Lower leg skin (tissue), 4 donors: ENCODE measurements around the gene THEMIS2. TPM values are rescaled to one million over a fixed set of nuclear protein-coding genes. Genes with fewer than 3 reads are reported as not detected.

Source experiments
- DNase-seq, 2 donors: peaks; one replicate each; pipeline ENCODE4 v3.0.0-alpha.2; 2019; ENCODE audit warnings: low spot score in 2 of 2
- H3K4me3 ChIP-seq: fragments of 200-600 bp; sonication (generic); 2 replicates; pipeline ENCODE4 v1.5.1; 2017; ENCODE audit warnings: mild to moderate bottlenecking, low read depth; ENCODE audit not compliant: poor library complexity, severe bottlenecking
- POLR2A ChIP-seq, 2 donors: fragments of 450-650 bp; IDR thresholded peaks; one replicate each; pipeline ENCODE4 v1.6.1; 2016 to 2017; ENCODE audit warnings: antibody characterized with exemption in 2 of 2, mild to moderate bottlenecking in 1 of 2, moderate library complexity in 1 of 2
- WGBS, 2 donors: methylation state at CpG; one replicate each; pipeline ENCODE4 v1.1.5; 2018; 5-methylcytosine and 5-hydroxymethylcytosine counted together
- intact Hi-C: fragments of 100-400 bp; cut with DNase I; formaldehyde crosslinking; loops from one replicate; pipeline ENCODE4 v1.15.0; 2023; ENCODE audit warnings: low total_unique reads
- total RNA-seq, 4 donors: library from RNA; depleted of rRNA; stranded (reverse); fragments of >200 nt; gene quantifications; one replicate each; pipeline ENCODE4 v1.1.0, GENCODE V29; 2016
- TF ChIP-seq, protein P1 (sequence below), 3 donors: fragments of 450-650 bp; IDR thresholded peaks; one replicate each; pipeline ENCODE4 v1.5.1; 2016; ENCODE audit warnings: antibody characterized with exemption in 3 of 3, mild to moderate bottlenecking in 3 of 3, moderate library complexity in 2 of 3

THEMIS2 gene
- total RNA-seq, 4 donors from 2014 or later = 5.1 to 12.6 (median 8.9) TPM

DNA sequence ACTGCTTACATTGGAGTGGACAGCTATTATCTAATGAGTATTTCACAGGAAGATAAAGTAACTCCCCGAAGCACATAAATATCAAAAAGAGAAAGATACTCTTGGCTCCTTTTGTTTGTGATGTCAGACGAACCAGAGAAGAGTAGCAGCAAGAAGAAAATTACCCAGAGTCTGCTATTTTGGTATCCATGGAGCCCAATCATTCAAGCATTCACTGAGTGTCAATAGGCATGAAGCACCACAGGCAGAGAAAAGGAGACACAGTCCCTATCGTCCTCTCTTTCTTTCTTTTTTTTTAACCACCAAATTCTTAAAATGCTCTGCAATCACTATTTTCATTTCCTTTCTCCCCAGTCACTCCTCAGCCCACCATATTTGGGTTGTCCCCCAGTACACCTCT lies 22.2 kb downstream of the THEMIS2 start:
- 77 to 81% methylated on average over 3 of the region's 3 CpGs for WGBS, 2 donors
- no peak for TF ChIP-seq POLR2A (IDR thresholded peaks at IDR 0.05)
- TF ChIP-seq, protein P1, sequence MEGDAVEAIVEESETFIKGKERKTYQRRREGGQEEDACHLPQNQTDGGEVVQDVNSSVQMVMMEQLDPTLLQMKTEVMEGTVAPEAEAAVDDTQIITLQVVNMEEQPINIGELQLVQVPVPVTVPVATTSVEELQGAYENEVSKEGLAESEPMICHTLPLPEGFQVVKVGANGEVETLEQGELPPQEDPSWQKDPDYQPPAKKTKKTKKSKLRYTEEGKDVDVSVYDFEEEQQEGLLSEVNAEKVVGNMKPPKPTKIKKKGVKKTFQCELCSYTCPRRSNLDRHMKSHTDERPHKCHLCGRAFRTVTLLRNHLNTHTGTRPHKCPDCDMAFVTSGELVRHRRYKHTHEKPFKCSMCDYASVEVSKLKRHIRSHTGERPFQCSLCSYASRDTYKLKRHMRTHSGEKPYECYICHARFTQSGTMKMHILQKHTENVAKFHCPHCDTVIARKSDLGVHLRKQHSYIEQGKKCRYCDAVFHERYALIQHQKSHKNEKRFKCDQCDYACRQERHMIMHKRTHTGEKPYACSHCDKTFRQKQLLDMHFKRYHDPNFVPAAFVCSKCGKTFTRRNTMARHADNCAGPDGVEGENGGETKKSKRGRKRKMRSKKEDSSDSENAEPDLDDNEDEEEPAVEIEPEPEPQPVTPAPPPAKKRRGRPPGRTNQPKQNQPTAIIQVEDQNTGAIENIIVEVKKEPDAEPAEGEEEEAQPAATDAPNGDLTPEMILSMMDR (IDR thresholded peaks at IDR 0.05) = no peak
- H3K4me3 ChIP-seq = no peak overlapping the region
- intact Hi-C loops = no loop called here
- DNase-seq = no peak

DNA sequence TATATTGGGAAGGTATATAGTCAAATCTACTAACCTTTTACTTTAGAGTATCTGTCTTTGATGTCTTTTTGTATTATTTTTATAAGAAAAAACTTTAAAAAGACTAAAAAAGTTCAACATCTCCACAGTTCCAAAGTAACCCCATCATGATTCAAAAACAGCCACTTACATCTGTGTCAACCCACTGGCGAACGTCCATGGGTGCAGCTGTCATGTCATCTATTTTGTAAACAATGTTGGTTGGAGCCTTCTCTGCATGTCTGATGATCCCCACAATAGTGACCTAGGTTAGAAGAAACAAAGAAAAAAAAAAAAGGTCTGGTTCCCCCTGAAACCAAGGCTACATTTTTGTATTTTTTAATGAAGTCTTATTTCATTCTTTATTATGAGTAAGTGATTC lies 34.4 kb downstream of the THEMIS2 start:
- DNase-seq = peak in 1 of 2 donors; percentile 10
- no peak for TF ChIP-seq POLR2A (IDR thresholded peaks at IDR 0.05)
- TF ChIP-seq, protein P1 (IDR thresholded peaks at IDR 0.05) = no peak
- 85 to 90% methylated on average over 2 of the region's 2 CpGs for WGBS, 2 donors
- H3K4me3 ChIP-seq = no peak overlapping the region
- intact Hi-C loops = no loop called here

DNA sequence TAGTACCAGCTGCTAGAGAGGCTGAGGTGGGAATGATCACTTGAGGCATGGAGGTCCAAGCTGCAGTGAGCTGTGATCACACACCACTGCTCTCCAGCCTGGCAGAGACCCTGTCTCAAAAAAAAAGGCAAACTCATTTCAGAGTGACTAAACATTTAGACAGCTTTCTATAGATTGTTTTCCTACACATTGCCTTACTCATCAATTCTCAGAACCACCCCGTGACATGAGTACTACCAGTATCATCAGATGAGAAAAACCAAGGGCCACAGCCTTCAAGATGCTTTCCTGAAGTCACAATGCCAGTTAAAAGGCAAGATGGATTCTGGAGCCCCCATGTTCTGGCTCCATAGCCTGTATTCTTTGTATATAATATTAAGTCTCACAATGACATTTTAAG lies 40.1 kb downstream of the THEMIS2 start:
- TF ChIP-seq POLR2A (IDR thresholded peaks at IDR 0.05) = no peak
- 88 to 100% methylated on average over 1 of the region's 1 CpG for WGBS, 2 donors
- H3K4me3 ChIP-seq = no peak overlapping the region
- peak in 1 of 2 donors; percentile 2 for DNase-seq
- intact Hi-C loops = no loop called here

DNA sequence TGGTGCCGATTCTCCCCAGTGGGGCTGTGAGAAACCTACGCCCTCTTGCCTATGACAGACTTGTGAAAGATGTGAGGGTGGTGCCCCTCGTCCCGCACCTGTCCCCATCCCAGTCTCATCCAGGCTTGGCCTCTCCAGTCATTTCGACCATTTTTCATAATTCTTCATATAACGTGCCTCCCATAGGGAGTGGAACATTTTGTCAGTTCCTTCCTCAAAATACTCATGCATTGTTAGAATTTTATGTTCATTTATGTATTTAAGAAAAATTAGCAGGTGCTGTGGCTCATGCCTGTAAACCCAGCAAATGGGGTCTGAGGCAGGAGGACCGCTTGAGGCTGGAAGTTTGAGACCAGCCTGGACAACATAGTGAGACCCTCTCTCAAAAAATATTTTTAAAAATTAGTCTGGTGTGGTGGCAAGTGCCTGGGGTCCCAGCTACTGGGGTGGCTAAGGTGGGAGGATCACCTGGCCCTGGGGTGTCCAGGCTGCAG lies 42.8 kb downstream of the THEMIS2 start:
- 60 to 69% methylated on average over 7 of the region's 7 CpGs for WGBS, 2 donors
- intact Hi-C loops = no loop called here
- no peak overlapping the region for H3K4me3 ChIP-seq
- TF ChIP-seq, protein P1 (IDR thresholded peaks at IDR 0.05) = no peak
- no peak for TF ChIP-seq POLR2A (IDR thresholded peaks at IDR 0.05)
- DNase-seq = peak in 1 of 2 donors; percentile 46

DNA sequence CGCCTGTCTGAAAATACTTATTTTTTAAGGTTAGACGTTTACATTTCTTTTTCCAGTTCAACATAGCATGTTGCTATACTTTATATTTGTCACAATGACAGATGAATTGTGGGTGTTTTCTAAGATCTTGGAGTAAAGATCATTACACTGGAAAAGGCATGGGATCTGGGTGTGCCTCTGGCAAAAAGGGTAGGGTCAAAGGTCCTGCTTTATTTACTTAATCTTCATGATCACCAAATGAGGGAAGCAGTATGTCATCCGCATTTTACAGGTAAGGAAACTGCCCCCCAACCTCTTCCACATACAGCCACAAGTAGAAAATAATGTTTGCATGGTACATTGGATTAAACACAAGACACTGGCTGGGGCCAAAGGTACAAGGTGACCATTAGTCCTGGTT lies 49.9 kb downstream of the THEMIS2 start:
- TF ChIP-seq, protein P1 (IDR thresholded peaks at IDR 0.05) = no peak
- no peak for TF ChIP-seq POLR2A (IDR thresholded peaks at IDR 0.05)
- intact Hi-C loops = no loop called here
- H3K4me3 ChIP-seq = no peak overlapping the region
- DNase-seq = no peak
- WGBS, 2 donors = 83 to 89% methylated on average over 3 of the region's 3 CpGs

DNA sequence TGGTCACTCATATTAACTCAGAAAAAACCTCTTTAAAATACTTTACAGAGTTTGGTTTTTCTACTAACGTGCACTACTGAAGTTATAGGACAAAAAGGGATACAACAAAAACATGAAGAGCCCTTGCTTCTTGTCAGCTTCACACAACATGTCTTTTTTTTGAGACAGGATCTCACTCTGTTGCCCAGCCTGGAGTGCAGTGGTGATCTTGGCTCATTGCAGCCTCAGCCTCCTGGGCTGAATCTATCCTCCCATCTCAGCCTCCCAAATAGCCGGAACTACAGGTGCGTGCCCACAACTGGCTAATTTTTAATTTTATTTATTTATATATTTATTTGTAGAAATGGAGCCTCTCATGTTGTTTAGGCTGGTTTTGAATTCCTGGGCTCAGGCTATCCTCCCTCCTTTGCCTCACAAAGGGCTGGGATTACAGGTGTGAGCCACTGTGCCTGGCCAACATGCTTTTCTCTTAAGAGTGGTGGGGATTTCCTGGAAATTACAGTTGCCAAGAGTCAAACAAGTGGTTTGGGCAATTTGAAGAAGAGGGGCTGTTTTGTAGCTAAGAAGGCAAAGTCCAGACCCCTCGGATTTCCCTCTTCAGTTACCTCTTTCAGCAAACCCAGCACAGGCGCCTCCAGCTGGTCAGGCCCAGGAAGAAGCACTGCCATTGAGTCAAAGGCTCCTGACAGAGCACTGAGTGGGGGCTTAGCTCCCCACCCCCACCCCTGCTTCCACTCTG lies 56.0 kb downstream of the THEMIS2 start:
- WGBS, 2 donors = 72 to 76% methylated on average over 5 of the region's 5 CpGs
- intact Hi-C loops = no loop called here
- no peak overlapping the region for H3K4me3 ChIP-seq
- no peak for DNase-seq
- TF ChIP-seq, protein P1 (IDR thresholded peaks at IDR 0.05) = no peak
- no peak for TF ChIP-seq POLR2A (IDR thresholded peaks at IDR 0.05)
